ENCODE data around the gene ASB15.

- TF ChIP-seq POLR2AphosphoS5 (IDR thresholded peaks at IDR 0.05): no peak
- TF ChIP-seq, protein P1, sequence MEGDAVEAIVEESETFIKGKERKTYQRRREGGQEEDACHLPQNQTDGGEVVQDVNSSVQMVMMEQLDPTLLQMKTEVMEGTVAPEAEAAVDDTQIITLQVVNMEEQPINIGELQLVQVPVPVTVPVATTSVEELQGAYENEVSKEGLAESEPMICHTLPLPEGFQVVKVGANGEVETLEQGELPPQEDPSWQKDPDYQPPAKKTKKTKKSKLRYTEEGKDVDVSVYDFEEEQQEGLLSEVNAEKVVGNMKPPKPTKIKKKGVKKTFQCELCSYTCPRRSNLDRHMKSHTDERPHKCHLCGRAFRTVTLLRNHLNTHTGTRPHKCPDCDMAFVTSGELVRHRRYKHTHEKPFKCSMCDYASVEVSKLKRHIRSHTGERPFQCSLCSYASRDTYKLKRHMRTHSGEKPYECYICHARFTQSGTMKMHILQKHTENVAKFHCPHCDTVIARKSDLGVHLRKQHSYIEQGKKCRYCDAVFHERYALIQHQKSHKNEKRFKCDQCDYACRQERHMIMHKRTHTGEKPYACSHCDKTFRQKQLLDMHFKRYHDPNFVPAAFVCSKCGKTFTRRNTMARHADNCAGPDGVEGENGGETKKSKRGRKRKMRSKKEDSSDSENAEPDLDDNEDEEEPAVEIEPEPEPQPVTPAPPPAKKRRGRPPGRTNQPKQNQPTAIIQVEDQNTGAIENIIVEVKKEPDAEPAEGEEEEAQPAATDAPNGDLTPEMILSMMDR (IDR thresholded peaks at IDR 0.05): no peak
- TF ChIP-seq EP300 (IDR thresholded peaks at IDR 0.05): no peak
- TF ChIP-seq POLR2A (IDR thresholded peaks at IDR 0.05): no peak
Measured at GRCh38 chr7:123609883-123610239, 8.2 kb downstream of the ASB15 start.

Measured in stomach (tissue), 4 donors.